ENCODE data around the gene BTNL8.
"Not testable (repeated sequence)": the region's sequence is repeated elsewhere in the genome, so short reads cannot be mapped to it uniquely, and the experiment has no call there.

The BTNL8 gene

DNA sequence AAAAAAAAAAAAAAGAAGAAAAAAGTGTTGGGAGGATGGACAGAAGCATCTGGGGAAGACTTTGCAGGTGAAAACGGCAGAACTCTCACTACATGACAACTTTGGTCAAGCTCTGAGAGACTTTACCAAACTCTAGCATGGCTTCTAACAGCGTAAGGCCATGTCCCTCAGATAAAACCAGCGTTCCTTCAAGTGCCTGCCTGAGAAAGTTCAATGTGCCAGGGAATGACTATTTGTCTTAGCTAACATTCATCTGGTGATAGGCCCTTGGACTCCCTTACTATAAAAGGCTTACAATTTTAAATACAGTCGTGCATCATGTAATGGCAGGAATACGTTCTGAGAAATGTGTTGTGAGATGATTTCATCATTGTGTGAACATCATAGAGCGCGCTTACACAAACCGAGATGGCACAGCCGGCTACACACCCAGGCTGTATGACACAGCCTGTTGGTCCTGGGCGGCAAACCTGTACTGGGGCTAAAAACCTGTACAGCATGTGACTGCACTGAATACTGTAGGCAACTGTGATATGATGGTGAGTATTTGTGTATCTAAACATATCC lies 23.0 kb upstream of the BTNL8 start:
- no peak for DNase-seq (ENCODE audit: low spot score)

DNA sequence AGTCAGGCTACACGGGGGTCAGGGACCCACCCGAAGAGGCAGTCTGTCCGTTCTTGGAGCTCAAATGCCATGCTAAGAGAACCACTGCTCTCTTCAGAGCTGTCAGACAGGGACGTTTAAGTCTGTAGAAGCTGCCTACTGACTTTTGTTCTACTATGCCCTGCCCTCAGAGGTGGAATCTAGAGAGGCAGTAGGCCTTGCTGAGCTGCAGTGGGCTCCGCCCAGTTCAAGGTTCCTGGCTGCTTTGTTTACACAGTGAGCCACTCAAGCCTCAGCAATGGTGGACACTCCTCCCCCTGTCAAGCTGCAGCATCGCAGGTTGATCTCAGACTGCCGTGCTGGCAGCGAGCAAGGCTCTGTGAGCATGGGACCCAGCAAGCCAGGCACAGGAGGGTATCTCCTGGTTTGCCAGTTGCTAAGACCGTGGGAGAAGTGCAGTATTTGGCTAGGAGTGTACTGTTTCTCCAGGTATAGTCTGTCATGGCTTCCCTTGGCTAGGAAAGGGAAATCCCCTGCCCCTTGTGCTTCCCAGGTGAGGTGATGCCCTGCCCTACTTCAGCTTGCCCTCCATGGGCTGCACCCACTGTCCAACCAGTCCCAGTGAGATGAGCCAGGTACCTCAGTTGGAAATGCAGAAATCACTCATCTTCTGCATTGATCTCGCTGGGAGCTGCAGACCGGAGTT lies 13.0 kb upstream of the BTNL8 start:
- not testable (repeated sequence) for DNase-seq (ENCODE audit: low spot score)

DNA sequence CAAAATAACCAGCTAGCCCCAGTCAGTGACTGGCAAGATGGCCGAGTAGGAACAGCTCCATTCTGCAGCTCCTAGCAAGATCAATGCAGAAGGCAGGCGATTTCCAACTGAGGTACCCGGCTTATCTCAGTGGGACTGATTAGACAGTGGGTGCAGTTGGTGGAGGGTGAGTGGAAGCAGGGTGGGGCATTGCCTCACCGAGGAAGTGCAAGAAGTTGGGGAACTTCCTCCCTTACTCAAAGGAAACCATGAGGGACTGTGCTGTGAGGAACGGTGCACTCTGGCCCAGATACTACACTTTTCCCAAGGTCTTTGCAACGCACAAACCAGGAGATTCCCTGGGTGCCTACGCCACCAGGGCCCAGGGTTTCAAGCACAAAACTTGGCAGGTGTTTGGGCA lies 9.6 kb upstream of the BTNL8 start:
- DNase-seq (ENCODE audit: low spot score): no peak

DNA sequence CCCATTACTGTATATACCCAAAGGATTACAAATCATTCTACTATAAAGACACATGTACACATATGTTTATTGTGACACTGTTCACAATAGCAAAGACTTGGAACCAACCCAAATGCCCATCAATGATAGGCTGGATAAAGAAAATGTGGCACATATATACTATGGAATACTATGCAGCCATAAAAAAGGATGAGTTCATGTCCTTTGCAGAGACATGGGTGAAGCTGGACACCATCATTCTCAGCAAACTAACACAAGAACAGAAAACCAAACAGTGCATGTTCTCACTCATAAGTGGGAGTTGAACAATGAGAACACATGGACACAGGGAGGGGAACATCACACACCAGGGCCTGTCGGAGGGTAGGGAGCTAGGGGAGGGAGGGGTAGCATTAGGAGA lies 3.6 kb upstream of the BTNL8 start:
- DNase-seq (ENCODE audit: low spot score): not testable (repeated sequence)

DNA sequence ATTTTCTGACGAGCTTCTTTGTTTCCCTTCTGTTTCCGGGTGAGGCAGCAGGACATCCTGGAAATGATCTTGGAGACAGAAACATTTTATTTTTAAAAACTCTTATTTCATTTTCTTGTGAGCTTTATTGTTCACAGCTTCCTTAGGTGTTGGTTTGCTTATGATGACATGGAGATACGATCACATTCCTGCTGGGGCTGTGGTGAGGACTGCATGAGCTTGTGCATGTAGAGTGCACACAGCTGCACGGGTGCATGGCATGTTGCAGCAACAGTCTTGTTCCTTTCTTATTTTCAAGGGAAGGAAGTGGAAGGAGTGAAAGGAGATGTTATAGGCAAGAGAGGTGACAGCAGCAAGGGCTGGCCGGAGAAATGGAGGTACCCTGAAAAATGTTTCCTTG lies 1.2 kb downstream of the BTNL8 start:
- no peak for DNase-seq (ENCODE audit: low spot score)

DNA sequence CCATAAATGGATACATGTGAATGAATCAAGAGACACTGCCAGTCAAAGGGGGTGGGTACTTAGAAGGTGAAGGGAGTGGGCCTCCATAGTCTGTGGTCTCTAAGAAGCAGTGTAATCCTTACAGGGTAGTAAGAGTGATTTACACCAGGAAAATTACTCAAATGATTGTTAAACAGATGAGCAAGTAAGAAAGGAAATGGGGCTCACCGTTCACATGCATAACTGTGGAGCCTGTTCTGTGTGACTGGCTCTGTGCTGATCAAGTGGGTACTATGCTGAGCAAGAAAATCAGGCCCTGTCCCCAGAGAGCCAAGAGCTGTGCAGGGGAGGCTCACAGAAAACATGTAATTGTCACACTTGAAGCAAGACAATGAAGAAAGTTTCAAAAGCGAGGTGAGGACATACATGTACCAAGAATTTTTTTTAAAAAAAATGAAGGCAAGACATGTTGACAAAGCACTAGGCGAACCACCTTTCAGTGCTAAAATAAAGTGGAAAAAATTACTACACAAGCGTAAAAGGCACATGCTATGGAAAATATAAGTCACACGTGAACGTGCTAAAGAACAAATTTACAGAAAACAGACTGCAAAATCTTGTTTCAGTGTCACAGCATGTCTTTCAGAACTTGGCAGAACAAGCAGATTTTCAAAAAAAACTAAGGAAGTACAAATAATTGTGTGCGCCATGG lies 2.5 kb downstream of the BTNL8 start:
- no peak for DNase-seq (ENCODE audit: low spot score)

DNA sequence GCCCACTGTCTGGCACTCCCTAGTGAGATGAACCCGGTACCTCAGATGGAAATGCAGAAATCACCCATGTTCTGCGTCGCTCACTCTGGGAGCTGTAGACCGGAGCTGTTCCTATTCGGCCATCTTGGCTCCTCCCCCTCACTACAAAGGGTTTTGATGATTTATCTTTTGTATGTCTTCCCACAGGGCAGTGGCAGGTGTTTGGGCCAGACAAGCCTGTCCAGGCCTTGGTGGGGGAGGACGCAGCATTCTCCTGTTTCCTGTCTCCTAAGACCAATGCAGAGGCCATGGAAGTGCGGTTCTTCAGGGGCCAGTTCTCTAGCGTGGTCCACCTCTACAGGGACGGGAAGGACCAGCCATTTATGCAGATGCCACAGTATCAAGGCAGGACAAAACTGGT lies 9.4 kb downstream of the BTNL8 start:
- DNase-seq (ENCODE audit: low spot score): no peak

DNA sequence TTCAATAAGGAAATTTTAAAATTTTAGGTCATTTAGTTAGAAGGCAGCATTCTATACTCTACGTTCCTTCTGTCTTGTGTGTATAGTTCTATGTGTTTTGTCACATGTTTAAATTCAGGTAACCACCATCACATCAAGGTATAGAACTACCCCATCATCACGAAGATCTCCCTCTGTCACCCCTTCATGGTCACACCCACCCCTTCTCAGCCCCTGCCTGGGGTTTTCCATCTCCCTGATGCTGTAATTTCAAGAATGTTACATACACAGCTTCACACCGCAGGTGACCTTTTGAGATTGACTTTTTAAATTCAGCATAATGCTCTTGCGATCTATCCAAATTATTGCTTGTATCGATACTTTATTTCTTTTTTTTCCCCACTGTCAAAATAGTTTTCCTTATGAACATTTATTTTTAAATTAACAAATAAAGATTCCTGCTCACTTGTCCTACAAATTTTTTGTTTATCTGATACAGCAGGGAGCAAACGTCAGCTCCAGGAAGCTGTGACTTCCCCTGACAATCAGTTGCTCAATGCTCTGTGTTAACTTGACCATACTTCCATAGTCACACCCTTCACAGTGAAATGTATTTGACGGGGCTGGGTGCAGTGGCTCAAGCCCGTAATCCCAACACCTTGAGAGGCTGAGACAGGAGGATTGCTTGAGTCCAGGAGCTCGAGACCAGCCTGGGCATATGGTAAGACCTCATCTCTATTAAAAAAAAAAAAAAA lies 10.2 kb downstream of the BTNL8 start:
- no peak for DNase-seq (ENCODE audit: low spot score)

DNA sequence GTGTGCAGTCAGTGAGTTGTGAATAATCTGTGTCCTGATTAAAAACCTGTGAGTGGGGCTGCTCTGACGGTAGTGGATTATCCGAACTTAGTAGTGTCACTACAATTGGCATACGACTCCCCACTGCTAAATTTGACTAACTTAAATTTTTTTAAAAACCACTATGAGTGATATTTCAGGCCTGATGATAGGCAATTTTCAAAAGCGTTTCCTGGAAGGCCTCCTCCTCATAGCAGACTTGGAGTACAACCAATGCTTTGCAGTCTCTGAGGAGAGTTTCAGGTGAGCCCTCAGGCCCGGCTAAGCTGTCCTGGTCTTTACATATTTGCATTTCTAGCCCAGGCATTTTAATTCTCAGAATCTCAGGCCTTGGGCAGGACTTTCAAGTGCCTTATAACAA lies 10.8 kb downstream of the BTNL8 start:
- no peak for DNase-seq (ENCODE audit: low spot score)

DNA sequence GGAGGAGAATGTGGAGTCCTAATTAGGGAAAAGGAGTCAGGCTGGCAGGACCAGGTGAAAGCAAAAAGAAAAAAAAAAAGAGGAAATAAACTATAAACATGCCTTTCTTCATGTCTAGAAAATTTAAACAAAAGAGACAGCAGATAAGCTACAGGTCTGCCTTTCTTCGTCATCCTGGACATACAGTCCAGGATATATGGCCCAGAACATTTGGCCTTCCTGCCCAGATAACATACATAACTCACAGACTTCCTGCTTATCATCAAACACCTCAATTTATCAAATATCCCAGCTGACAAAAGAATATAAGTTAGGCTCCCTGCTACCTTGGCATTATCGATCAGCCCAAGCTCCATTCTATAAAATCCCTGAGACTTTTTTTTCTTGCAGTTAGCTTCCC lies 11.2 kb downstream of the BTNL8 start:
- no peak for DNase-seq (ENCODE audit: low spot score)

DNA sequence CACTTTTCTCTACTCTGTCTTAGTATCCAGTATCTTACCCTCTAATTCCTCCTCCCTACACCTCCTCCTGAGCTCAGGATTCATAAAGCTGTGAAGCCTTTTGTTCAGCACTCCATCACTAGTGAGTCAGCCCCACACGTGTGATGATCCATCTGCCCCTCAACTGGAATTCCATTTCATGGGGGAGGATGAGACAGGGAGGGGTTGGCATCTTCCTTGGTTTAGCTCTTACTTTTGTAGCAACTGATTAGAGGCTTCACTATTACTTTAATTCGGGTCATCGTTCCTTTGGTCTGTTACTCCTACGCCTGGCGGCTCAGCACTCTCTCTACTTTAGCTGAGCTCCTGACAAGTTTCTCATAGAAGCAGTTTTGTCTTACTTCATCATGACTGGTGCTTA lies 11.8 kb downstream of the BTNL8 start:
- DNase-seq (ENCODE audit: low spot score): no peak

DNA sequence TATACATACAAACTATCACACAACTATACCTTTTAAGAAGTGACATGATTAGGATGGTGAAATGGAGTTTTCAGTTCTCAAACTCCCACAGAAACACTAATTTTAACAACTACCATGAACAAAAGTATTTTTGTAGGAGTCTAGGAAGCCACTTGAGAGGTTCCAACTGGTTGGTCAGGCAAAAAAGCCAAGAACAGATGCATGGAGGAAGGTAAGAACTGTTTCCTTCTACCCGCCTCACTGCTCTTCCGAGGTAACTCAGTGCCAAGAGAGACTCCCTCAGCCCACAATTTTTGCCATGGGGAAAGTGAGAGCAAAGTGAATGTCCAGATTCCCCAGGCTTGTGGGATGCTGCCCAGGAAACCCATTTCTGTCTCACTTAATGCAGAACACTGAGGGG lies 15.7 kb downstream of the BTNL8 start:
- DNase-seq (ENCODE audit: low spot score): no peak

DNA sequence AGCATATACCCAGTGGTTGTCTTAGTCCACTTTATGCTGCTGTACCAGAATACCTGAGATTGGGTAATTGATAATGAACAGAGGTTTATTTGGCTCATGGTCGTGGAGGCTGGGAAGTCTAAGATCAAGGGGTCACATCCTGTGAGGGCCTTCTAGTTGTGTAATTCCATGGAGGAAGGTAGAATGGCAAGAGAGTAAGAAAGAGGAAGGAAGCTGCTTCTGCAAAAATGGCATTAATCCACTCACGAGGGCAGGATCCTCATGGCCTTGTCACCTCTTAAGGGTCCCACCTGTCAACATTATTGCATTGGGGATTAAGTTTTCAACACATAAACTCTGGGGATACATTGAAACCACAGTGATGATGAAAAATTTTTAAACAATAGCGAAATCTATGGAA lies 17.0 kb downstream of the BTNL8 start:
- DNase-seq (ENCODE audit: low spot score): no peak

DNA sequence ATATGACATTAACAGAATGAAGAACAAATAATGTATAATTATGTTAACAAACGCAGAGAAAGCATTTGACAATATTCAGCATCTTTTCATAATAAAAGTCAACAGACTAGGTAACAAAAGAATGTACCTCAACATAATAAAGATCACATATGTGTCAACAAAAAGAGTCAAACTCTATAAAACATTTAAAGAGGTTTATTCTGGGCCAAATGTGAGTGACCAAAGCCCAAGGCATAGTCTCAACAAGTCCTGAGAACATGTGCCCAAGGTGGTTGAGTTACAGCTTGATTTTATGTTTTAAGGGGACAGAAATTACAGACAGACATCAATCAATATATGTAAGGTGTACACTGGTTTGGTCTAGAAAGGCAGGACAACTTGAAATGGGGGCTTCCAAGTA lies 19.4 kb downstream of the BTNL8 start:
- DNase-seq (ENCODE audit: low spot score): no peak

DNA sequence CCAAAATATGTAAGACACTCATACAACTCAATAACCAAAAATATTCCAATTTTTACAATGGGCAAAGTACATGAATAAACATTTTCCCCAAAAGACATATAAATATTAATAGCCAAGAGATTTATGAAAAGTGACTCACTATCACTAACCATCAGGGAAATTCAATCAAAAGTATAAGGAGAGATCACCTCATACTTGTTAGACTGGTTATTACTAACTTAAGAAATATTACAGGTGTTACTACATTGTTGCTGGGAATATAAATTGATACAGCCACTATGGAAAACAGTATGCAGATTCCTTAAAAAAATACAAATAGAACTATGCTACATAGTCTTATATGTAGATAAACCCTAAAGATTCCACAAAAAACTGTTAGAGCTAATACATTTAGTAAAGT lies 21.8 kb downstream of the BTNL8 start:
- no peak for DNase-seq (ENCODE audit: low spot score)

DNA sequence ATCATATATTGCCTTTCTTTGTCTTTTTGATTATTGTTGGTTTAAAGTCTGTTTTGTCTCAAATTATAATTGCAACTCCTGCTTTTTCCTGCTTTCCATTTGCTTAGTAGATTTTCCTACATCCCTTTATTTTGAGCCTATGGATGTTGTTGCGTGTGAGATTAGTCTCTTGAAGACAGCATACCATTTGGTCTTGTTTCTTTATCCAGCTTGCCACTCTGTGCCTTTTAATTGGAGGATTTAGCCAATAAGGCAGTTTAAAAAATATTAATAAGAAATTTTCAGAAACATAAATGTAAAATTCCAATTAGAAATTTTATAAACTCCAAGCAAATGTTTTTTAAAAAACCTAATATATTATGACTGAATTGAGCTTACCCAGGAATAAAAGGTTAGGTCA lies 24.0 kb downstream of the BTNL8 start:
- DNase-seq (ENCODE audit: low spot score): no peak

DNA sequence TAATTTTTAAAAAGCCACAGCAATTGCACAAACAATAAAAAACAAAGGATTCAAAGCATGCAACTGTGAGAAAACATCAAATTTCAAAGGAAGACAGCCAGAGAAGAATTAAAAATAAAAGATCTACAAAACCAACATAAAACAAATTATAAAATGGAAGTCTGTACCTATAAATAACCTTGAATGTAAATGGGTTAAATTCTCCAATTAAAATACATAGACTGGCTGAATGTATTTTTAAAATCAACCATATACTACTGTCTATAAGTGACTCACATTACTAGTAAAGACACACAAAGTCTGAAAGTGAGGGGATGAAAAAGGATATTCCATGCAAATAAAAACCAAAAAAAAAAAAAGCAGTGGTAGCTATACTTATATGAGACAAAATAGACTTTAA lies 33.7 kb downstream of the BTNL8 start:
- DNase-seq (ENCODE audit: low spot score): no peak

DNA sequence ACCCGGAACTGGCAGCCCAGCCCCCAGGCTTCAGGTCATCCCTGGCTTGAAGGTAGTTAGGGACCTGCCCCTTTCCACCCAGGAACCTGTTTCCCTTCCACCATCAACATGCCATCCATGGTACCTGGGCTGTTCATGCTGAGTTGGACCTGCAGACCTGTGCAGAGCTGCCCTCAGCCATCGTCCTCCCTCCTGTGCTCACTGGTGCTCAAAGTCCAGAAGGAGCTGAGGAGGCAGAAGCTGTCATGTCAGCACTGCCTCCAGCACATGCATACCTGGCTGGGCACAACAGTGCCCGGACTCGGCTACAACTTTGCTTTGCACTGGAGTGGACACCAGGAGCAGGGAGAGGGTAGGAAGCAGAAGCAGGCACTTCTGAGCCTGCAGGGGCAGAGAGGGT lies 36.2 kb downstream of the BTNL8 start:
- no peak for DNase-seq (ENCODE audit: low spot score)

DNA sequence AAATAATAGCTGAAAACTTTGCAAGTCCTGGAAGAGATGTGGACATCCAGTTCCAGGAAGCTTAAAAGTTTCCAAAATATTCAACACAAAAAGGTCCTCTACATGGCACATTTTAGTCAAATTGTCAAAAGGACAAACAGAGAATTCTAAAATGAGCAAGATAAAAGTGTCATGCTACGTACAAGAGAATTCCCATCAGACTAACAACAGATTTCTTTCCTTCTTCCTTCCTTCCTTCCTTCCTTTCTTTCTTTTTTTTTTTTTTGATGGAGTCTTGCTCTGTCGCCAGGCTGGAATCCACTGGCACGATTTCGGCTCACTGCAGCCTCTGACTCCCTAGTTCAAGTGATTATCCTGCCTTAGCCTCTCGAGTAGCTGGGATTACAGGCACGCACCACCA lies 39.3 kb downstream of the BTNL8 start:
- DNase-seq (ENCODE audit: low spot score): no peak

DNA sequence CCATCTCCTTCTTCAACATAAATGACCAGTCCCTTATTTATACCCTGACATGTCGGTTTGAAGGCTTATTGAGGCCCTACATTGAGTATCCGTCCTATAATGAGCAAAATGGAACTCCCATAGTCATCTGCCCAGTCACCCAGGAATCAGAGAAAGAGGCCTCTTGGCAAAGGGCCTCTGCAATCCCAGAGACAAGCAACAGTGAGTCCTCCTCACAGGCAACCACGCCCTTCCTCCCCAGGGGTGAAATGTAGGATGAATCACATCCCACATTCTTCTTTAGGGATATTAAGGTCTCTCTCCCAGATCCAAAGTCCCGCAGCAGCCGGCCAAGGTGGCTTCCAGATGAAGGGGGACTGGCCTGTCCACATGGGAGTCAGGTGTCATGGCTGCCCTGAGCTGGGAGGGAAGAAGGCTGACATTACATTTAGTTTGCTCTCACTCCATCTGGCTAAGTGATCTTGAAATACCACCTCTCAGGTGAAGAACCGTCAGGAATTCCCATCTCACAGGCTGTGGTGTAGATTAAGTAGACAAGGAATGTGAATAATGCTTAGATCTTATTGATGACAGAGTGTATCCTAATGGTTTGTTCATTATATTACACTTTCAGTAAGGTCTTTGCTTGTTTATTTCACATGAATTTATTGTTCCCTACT lies 51.5 kb downstream of the BTNL8 start:
- no peak for DNase-seq (ENCODE audit: low spot score)

DNA sequence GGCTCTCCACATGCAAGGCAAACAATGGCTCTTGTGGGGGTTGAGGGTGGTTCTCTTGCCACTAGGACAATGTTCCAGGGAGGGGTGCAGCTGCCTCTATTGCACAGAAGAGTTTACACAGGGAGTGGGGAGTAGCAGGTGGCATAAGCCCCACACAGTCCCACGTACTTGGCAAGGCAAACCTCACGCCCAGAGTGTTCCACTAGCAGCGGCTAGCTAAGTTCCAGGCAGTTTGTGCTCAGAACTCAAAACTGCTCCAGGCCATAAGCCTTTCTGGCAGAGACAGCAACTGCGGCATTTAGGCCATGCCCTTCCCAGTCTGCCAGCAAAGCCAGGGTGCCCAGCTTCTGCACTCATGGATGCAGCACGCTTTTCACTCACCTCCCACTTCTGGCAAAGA lies 60.7 kb downstream of the BTNL8 start:
- DNase-seq (ENCODE audit: low spot score): no peak

DNA sequence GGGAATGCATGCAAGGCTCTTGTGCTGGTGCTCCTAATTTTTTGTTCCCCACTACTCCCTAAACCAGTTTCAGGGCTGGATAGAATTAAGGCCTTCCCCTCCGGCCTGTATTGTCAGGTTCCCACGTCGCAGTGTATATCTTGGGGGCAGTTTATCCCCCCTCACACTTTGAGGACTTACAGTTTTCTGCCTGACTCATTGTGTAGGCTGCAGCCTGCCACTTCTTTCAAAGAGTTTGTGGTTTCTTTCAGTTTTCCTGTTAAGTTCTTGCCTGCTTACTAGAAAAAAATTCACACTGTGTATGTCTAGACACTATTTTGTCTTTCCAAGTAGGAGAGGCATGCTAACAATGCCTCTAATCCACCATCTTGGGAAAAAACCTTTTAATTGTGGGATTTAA lies 61.2 kb downstream of the BTNL8 start:
- DNase-seq (ENCODE audit: low spot score): no peak

DNA sequence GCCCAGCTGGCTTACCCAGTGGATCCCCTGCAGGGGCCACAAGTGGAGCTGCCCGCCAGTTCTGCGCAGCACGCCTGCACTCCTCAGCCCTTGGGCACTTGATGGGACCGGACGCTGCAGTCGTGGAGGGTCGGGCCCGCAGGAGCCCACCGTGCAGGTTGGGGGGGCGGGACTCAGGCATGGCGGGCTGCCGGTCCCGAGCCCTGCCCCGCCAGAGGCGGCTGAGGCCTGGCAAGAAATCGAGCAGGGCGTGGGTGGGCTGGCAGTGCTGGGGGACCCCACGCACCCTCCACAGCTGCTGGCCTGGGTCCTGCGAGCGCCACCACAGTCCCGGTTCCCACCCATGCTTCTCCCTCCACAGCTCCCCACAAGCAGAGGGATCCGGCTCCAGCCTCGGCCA lies 70.4 kb downstream of the BTNL8 start:
- no peak for DNase-seq (ENCODE audit: low spot score)
